ENCODE data around the gene ESYT3. TPM values are rescaled to one million over a fixed set of nuclear protein-coding genes. Genes with fewer than 3 reads are reported as not detected.

The ESYT3 gene
- total RNA-seq, 1 experiment from 2014 or later = 7.6 TPM

GRCh38 chr3:138491971-138492370, 57.6 kb downstream of the ESYT3 start:
- DNase-seq = no peak
- Mint-ChIP-seq H3K4me3 (ENCODE audit: unreplicated experiment) (no peak overlapping the region), H3K27me3 (ENCODE audit: insufficient read depth, unreplicated experiment) (no peaks in the 10 kb centered on the region), H3K4me1 (ENCODE audit: low read depth, unreplicated experiment) (no peaks in the 10 kb centered on the region), H3K36me3 (ENCODE audit: insufficient read depth, unreplicated experiment) (no peaks in the 10 kb centered on the region), H3K9me3 (ENCODE audit: unreplicated experiment) (peaks cover 25% of the 10 kb centered on the region), H3K27ac (ENCODE audit: unreplicated experiment) (no peak overlapping the region)
- H3K4me1 ChIP-seq = no peaks in the 10 kb centered on the region
- intact Hi-C loops (cut with micrococcal nuclease; ENCODE audit: unreplicated experiment) = no loop called here
- CTCF ChIA-PET = no interaction called here
- no TSS peak for BruUV-seq (replicated peaks)
- TF ChIP-seq CTCF (IDR thresholded peaks at IDR 0.05; ENCODE audit: insufficient read depth in 1 of 2, low read depth in 1 of 2, low read length in 1 of 2, severe bottlenecking in 1 of 2, unreplicated experiment in 1 of 2) = no peak
- H3K27me3 ChIP-seq (replicated peaks; ENCODE audit: control insufficient read depth, insufficient read depth, low read length) = no peaks in the 10 kb centered on the region
- POLR2A ChIA-PET = no interaction called here
- H3K4me3 ChIP-seq (ENCODE audit: low read depth, low read length) = no peak overlapping the region
- H3K36me3 ChIP-seq (ENCODE audit: control insufficient read depth, insufficient read depth, low read length) = no peaks in the 10 kb centered on the region
- H3K9me3 ChIP-seq = peaks cover 9% of the 10 kb centered on the region

- TF ChIP-seq CTCF (IDR thresholded peaks at IDR 0.05; ENCODE audit: insufficient read depth in 1 of 2, low read depth in 1 of 2, low read length in 1 of 2, severe bottlenecking in 1 of 2, unreplicated experiment in 1 of 2) = no peak
- Mint-ChIP-seq H3K27me3 (ENCODE audit: insufficient read depth, unreplicated experiment) (no peaks in the 10 kb centered on the region), H3K36me3 (ENCODE audit: insufficient read depth, unreplicated experiment) (no peaks in the 10 kb centered on the region), H3K9me3 (ENCODE audit: unreplicated experiment) (peaks cover 16% of the 10 kb centered on the region), H3K4me1 (ENCODE audit: low read depth, unreplicated experiment) (no peaks in the 10 kb centered on the region), H3K4me3 (ENCODE audit: unreplicated experiment) (no peak overlapping the region), H3K27ac (ENCODE audit: unreplicated experiment) (no peak overlapping the region)
- Histone ChIP-seq H3K4me1 (no peaks in the 10 kb centered on the region), H3K4me3 (ENCODE audit: low read depth, low read length) (no peak overlapping the region), H3K36me3 (ENCODE audit: control insufficient read depth, insufficient read depth, low read length) (no peaks in the 10 kb centered on the region), H3K9me3 (no peaks in the 10 kb centered on the region; the same call in 1 of the 2 replicates), H3K27me3 (replicated peaks; ENCODE audit: control insufficient read depth, insufficient read depth, low read length) (no peaks in the 10 kb centered on the region)
- CTCF ChIA-PET = no interaction called here
- POLR2A ChIA-PET = no interaction called here
- no peak for DNase-seq
- intact Hi-C loops (cut with micrococcal nuclease; ENCODE audit: unreplicated experiment) = no loop called here
- no TSS peak for BruUV-seq (replicated peaks)
These were observed 58.7 kb downstream of the ESYT3 start for GRCh38 chr3:138492980-138493675.

GRCh38 chr3:138493804-138494606, 59.6 kb downstream of the ESYT3 start:
- Histone ChIP-seq H3K4me1 (no peaks in the 10 kb centered on the region), H3K4me3 (ENCODE audit: low read depth, low read length) (no peak overlapping the region), H3K27me3 (replicated peaks; ENCODE audit: control insufficient read depth, insufficient read depth, low read length) (no peaks in the 10 kb centered on the region), H3K9me3 (no peaks in the 10 kb centered on the region; the same call in 1 of the 2 replicates), H3K36me3 (ENCODE audit: control insufficient read depth, insufficient read depth, low read length) (no peaks in the 10 kb centered on the region)
- ChIA-PET CTCF (no interaction called here), POLR2A (no interaction called here)
- intact Hi-C loops (cut with micrococcal nuclease; ENCODE audit: unreplicated experiment) = no loop called here
- no peaks in the 10 kb centered on the region for H3K36me3 Mint-ChIP-seq (ENCODE audit: insufficient read depth, unreplicated experiment)
- peaks cover 10% of the 10 kb centered on the region for H3K9me3 Mint-ChIP-seq (ENCODE audit: unreplicated experiment)
- no TSS peak for BruUV-seq (replicated peaks)
- H3K4me3 Mint-ChIP-seq (ENCODE audit: unreplicated experiment) = no peak overlapping the region
- H3K27me3 Mint-ChIP-seq (ENCODE audit: insufficient read depth, unreplicated experiment) = no peaks in the 10 kb centered on the region
- no peak for TF ChIP-seq CTCF (IDR thresholded peaks at IDR 0.05; ENCODE audit: insufficient read depth in 1 of 2, low read depth in 1 of 2, low read length in 1 of 2, severe bottlenecking in 1 of 2, unreplicated experiment in 1 of 2)
- DNase-seq = no peak
- no peak overlapping the region for H3K27ac Mint-ChIP-seq (ENCODE audit: unreplicated experiment)
- H3K4me1 Mint-ChIP-seq (ENCODE audit: low read depth, unreplicated experiment) = no peaks in the 10 kb centered on the region
